HFF-Myc (cell line): ENCODE results near the gene KCNH5.

Experiments used
- DNase-seq: peaks from one replicate; pipeline ENCODE4 v3.0.0-alpha.2; 2011; ENCODE audit warnings: low read depth; ENCODE audit errors: extremely low read depth
- H3K4me3 ChIP-seq: replicated peaks from 2 replicates; pipeline ENCODE4 v1.5.1; 2011; ENCODE audit warnings: low read depth, mild to moderate bottlenecking, control low read depth, low read length
- CTCF ChIP-seq: IDR thresholded peaks from 2 replicates; pipeline ENCODE4 v1.5.1; 2012; ENCODE audit warnings: mild to moderate bottlenecking, low read depth, low read length, control low read depth; ENCODE audit errors: missing control alignments

The KCNH5 gene

GRCh38 chr14:63051301-63051700 is 6.0 kb upstream of the KCNH5 start:
- no peak for DNase-seq
- TF ChIP-seq CTCF: no peak

GRCh38 chr14:63050694-63051093 is 5.4 kb upstream of the KCNH5 start:
- TF ChIP-seq CTCF: no peak
- no peak for DNase-seq
- no peak overlapping the region for H3K4me3 ChIP-seq

More at GRCh38 chr14:63051301-63051700, 6.0 kb upstream of the KCNH5 start:
- H3K4me3 ChIP-seq: no peak overlapping the region

- no peak for TF ChIP-seq CTCF
- no peak overlapping the region for H3K4me3 ChIP-seq
- no peak for DNase-seq
Observed at GRCh38 chr14:63046339-63047268, 1.3 kb upstream of the KCNH5 start.

- peak overlapping the region; percentile 7; the same call in 1 of the 2 replicates for H3K4me3 ChIP-seq
- no peak for DNase-seq
Observed at GRCh38 chr14:63045612-63046320, 508 bp upstream of the KCNH5 start.

GRCh38 chr14:63039866-63040265 is 5.4 kb downstream of the KCNH5 start:
- peak; percentile 7 for TF ChIP-seq CTCF
- no peak for DNase-seq
- no peak overlapping the region for H3K4me3 ChIP-seq

More at GRCh38 chr14:63045612-63046320, 508 bp upstream of the KCNH5 start:
- TF ChIP-seq CTCF: no peak

- no peak for DNase-seq
- H3K4me3 ChIP-seq: no peak overlapping the region
- TF ChIP-seq CTCF: no peak
Observed at GRCh38 chr14:63032641-63033040, 12.6 kb downstream of the KCNH5 start.
